GM12864 (cell line): ENCODE data around the gene IQCE.

ENCODE experiments used
- DNase-seq: peaks from one replicate; pipeline ENCODE4 v3.0.0-alpha.2; 2011; ENCODE audit warnings: low read depth
- H3K4me3 ChIP-seq: 2 replicates; pipeline ENCODE4 v1.5.1; 2011; ENCODE audit warnings: mild to moderate bottlenecking, low read depth, low read length, control low read depth
- CTCF ChIP-seq: IDR thresholded peaks from 2 replicates; pipeline ENCODE4 v1.5.1; 2011; ENCODE audit warnings: low read depth, mild to moderate bottlenecking, moderate library complexity, low read length, control low read depth, inconsistent platforms; ENCODE audit errors: missing control alignments

Gene IQCE

GRCh38 chr7:2570021-2570420 is 11.2 kb downstream of the IQCE start:
- H3K4me3 ChIP-seq = no peak overlapping the region
- TF ChIP-seq CTCF = no peak
- no peak for DNase-seq

GRCh38 chr7:2571409-2571808 is 12.6 kb downstream of the IQCE start:
- no peak overlapping the region for H3K4me3 ChIP-seq
- no peak for DNase-seq
- no peak for TF ChIP-seq CTCF

GRCh38 chr7:2572101-2572842 is 13.5 kb downstream of the IQCE start:
- no peak overlapping the region for H3K4me3 ChIP-seq
- TF ChIP-seq CTCF = no peak
- DNase-seq = no peak

- TF ChIP-seq CTCF = no peak
- no peak overlapping the region for H3K4me3 ChIP-seq
- DNase-seq = no peak
These were observed 15.0 kb downstream of the IQCE start for GRCh38 chr7:2573761-2574160.

- no peak for DNase-seq
These were observed 16.4 kb downstream of the IQCE start for GRCh38 chr7:2575046-2575732.

GRCh38 chr7:2575733-2576340 is 17.1 kb downstream of the IQCE start:
- H3K4me3 ChIP-seq = no peak overlapping the region
- no peak for TF ChIP-seq CTCF
- no peak for DNase-seq

More at GRCh38 chr7:2575046-2575732, 16.4 kb downstream of the IQCE start:
- no peak for TF ChIP-seq CTCF
- H3K4me3 ChIP-seq = no peak overlapping the region
